A549 (cell line): ENCODE data around the gene BZW2. TPM values are rescaled to one million over a fixed set of nuclear protein-coding genes. Genes with fewer than 3 reads are reported as not detected.

Experiments
- ATAC-seq, 2 experiments: fragments of 200-7000 bp in 1 of 2; fragments of >200 bp in 1 of 2; cut with Nextera tagmentation in 1 of 2; cut with Tn5 transposase in 1 of 2; 3 replicates each; pipeline versions ENCODE4 v1.8.0 to v1.9.1; 2018 to 2020; ENCODE audit warnings: mild to moderate bottlenecking in 1 of 2, moderate library complexity in 1 of 2
- CTCF ChIA-PET: fragments of 300-600 bp; sonication (Branson Sonifier 250); formaldehyde crosslinking; extraction: SDS; loops from one replicate; lab custom pipeline; 2021; ENCODE audit warnings: antibody characterized with exemption, inconsistent platforms; lab: Yijun Ruan, JAX
- POLR2A ChIA-PET: fragments of 350-600 bp; formaldehyde crosslinking; extraction: SDS; loops from one replicate; lab custom pipeline; 2021; ENCODE audit warnings: antibody characterized with exemption, inconsistent platforms; lab: Yijun Ruan, JAX
- DNase-seq, 2 experiments: peaks; one replicate each; pipeline versions ENCODE4 v3.0.0 to v3.0.0-alpha.2; 2011 to 2016; ENCODE audit warnings: low read depth in 1 of 2, low spot score in 1 of 2
- FAIRE-seq: peaks from 2 replicates; lab custom pipeline; 2011; peaks lifted over from hg19 to GRCh38; lab: Jason Lieb, UNC
- H3K27ac ChIP-seq, 2 experiments: fragments of >200 bp; sonication (Bioruptor Twin); formaldehyde crosslinking; 3 replicates each; pipeline ENCODE4 v1.5.1; 2016 to 2017
- H3K4me1 ChIP-seq: fragments of >200 bp; sonication (Bioruptor Twin); formaldehyde crosslinking; 3 replicates; pipeline ENCODE4 v1.6.1; 2016
- H3K4me2 ChIP-seq: fragments of >200 bp; sonication (Bioruptor Twin); formaldehyde crosslinking; 3 replicates; pipeline ENCODE4 v1.6.1; 2016
- H3K4me3 ChIP-seq: fragments of >200 bp; sonication (Bioruptor Twin); formaldehyde crosslinking; 3 replicates; pipeline ENCODE4 v1.5.1; 2016
- H3K9me3 ChIP-seq: fragments of >200 bp; sonication (Bioruptor Twin); formaldehyde crosslinking; 3 replicates; pipeline ENCODE4 v1.6.1; 2016
- BHLHE40 ChIP-seq: IDR thresholded peaks from 2 replicates; pipeline ENCODE4 v1.6.1; 2012; ENCODE audit warnings: low read depth, low read length, inconsistent platforms
- CBX8 ChIP-seq: fragments of 200-600 bp; sonication (generic); IDR thresholded peaks from 2 replicates; pipeline ENCODE4 v1.6.1; 2016
- CEBPB ChIP-seq, 2 experiments: fragments of >200 bp in 1 of 2; sonication (Bioruptor Twin) in 1 of 2; formaldehyde crosslinking in 1 of 2; IDR thresholded peaks; 2 replicates each; pipeline ENCODE4 v1.6.1; 2012 to 2016
- CTCF ChIP-seq: fragments of >200 bp; sonication (Bioruptor Twin); formaldehyde crosslinking; IDR thresholded peaks from 3 replicates; pipeline ENCODE4 v1.5.1; 2016
- E2F6 ChIP-seq: IDR thresholded peaks from 2 replicates; pipeline ENCODE4 v1.6.1; 2012; ENCODE audit warnings: low read depth, borderline replicate concordance
- EHMT2 ChIP-seq: fragments of 200-600 bp; sonication (generic); IDR thresholded peaks from 2 replicates; pipeline ENCODE4 v1.6.1; 2016; ENCODE audit warnings: antibody characterized with exemption, low read depth, mild to moderate bottlenecking, moderate library complexity
- ELK1 ChIP-seq: fragments of 150-350 bp; IDR thresholded peaks from 2 replicates; pipeline ENCODE4 v1.6.1; 2014; ENCODE audit warnings: low read depth, mild to moderate bottlenecking, low read length
- EP300 ChIP-seq, 2 experiments: fragments of >200 bp; sonication (Bioruptor Twin); formaldehyde crosslinking; IDR thresholded peaks; 2 replicates in 1 of 2; 3 replicates in 1 of 2; pipeline ENCODE4 v1.6.1; 2016 to 2017
- FOSL2 ChIP-seq, 2 experiments: fragments of 450-650 bp in 1 of 2; fragments of >200 bp in 1 of 2; sonication (Bioruptor Twin) in 1 of 2; formaldehyde crosslinking; IDR thresholded peaks; 2 replicates each; pipeline versions ENCODE4 v1.5.0 to v1.6.1; 2016 to 2020; ENCODE audit warnings: mild to moderate bottlenecking in 1 of 2, moderate library complexity in 1 of 2
- GATA3 ChIP-seq: IDR thresholded peaks from 2 replicates; pipeline ENCODE4 v1.6.1; 2012; ENCODE audit warnings: borderline replicate concordance
- HDAC2 ChIP-seq: fragments of 200-600 bp; sonication (generic); IDR thresholded peaks from 2 replicates; pipeline ENCODE4 v1.6.1; 2016
- HOXA7 ChIP-seq: fragments of 250-450 bp; sonication (Bioruptor Pico); IDR thresholded peaks from 2 replicates; pipeline ENCODE4 v1.5.0; 2020; ENCODE audit warnings: mild to moderate bottlenecking, moderate library complexity
- HOXB5 ChIP-seq: fragments of 250-450 bp; sonication (Bioruptor Pico); IDR thresholded peaks from 2 replicates; pipeline ENCODE4 v1.5.0; 2020; ENCODE audit warnings: mild to moderate bottlenecking, moderate library complexity
- JUN ChIP-seq, 2 experiments: fragments of >200 bp; sonication (Bioruptor Twin); formaldehyde crosslinking; IDR thresholded peaks; 2 replicates in 1 of 2; 3 replicates in 1 of 2; pipeline ENCODE4 v1.6.1; 2016 to 2017
- MAX ChIP-seq: IDR thresholded peaks from 2 replicates; pipeline ENCODE4 v1.6.1; 2012
- MAZ ChIP-seq: fragments of 150-350 bp; IDR thresholded peaks from 2 replicates; pipeline ENCODE4 v1.6.1; 2014; ENCODE audit warnings: antibody characterized with exemption, low read depth, low read length, borderline replicate concordance
- NPAS2 ChIP-seq: fragments of 250-450 bp; sonication (Bioruptor Pico); IDR thresholded peaks from 2 replicates; pipeline ENCODE4 v1.8.0; 2022; ENCODE audit warnings: mild to moderate bottlenecking, moderate library complexity, borderline replicate concordance
- POLR2A ChIP-seq: IDR thresholded peaks from 2 replicates; pipeline ENCODE4 v1.6.1; 2012; ENCODE audit warnings: mild to moderate bottlenecking, low read length
- RAD21 ChIP-seq, 2 experiments: fragments of >200 bp in 1 of 2; sonication (Bioruptor Twin) in 1 of 2; formaldehyde crosslinking in 1 of 2; IDR thresholded peaks in 1 of 2; conservative IDR thresholded peaks in 1 of 2; 2 replicates in 1 of 2; 3 replicates in 1 of 2; pipeline ENCODE4 v1.6.1; 2012 to 2018; ENCODE audit warnings: inconsistent platforms in 1 of 2
- RCOR1 ChIP-seq: fragments of 150-350 bp; IDR thresholded peaks from 2 replicates; pipeline ENCODE4 v1.6.1; 2014; ENCODE audit warnings: antibody characterized with exemption, low read length, low read depth
- RNF2 ChIP-seq: fragments of 200-600 bp; sonication (generic); IDR thresholded peaks from 2 replicates; pipeline ENCODE4 v1.6.1; 2016; ENCODE audit warnings: low read depth, mild to moderate bottlenecking, antibody characterized with exemption, moderate library complexity, borderline replicate concordance
- SMC3 ChIP-seq: fragments of >200 bp; sonication (Bioruptor Twin); formaldehyde crosslinking; IDR thresholded peaks from 3 replicates; pipeline ENCODE4 v1.6.1; 2018; ENCODE audit warnings: inconsistent platforms
- TP53 ChIP-seq: fragments of 250-450 bp; sonication (Bioruptor Pico); IDR thresholded peaks from 2 replicates; pipeline ENCODE4 v1.5.0; 2021; ENCODE audit warnings: mild to moderate bottlenecking, moderate library complexity
- USF2 ChIP-seq: fragments of 450-650 bp; IDR thresholded peaks from 2 replicates; pipeline ENCODE4 v1.6.1; 2014; ENCODE audit warnings: antibody characterized with exemption
- WGBS: methylation state at CpG from one replicate; pipeline ENCODE4 v1.1.6; 2017; ENCODE audit errors: missing lambda C conversion rate; 5-methylcytosine and 5-hydroxymethylcytosine counted together
- polyA plus RNA-seq, 4 experiments: library from polyadenylated mRNA; depleted of rRNA in 3 of 4; stranded (reverse); fragments of >200 nt; fragmentation: RNase III in 1 of 4; extraction: RNeasy Plus Mini Kit Qiagen cat#74134 plus additional on column Dnase treatment in 1 of 4; gene quantifications; 2 replicates in 3 of 4; 3 replicates in 1 of 4; pipeline ENCODE4 v1.2.3, GENCODE V29; 2011 to 2017

Gene BZW2
- polyA plus RNA-seq, 2 of the 4 experiments (the other 2 are of a cell fraction), result 72.4 to 101 TPM

- 8% methylated on average over 13 of the region's 48 CpGs for WGBS
- Histone ChIP-seq H3K27ac (peak within 1 kb of the TSS; percentile 68 to 78), H3K9me3 (no peaks in the 10 kb centered on the region), H3K4me2 (peak within 1 kb of the TSS; percentile 91), H3K4me3 (peak within 1 kb of the TSS; percentile 87), H3K4me1 (peaks cover 17% of the 10 kb centered on the region)
- TF ChIP-seq EP300 (IDR thresholded peaks at IDR 0.05), result no peak
- TF ChIP-seq HOXA7 (CRISPR knock-in tag), result 0 out of 2 replicates have a peak, but pooled peaks have one; percentile 41
- TF ChIP-seq MAZ, result 0 out of 2 replicates have a peak, but pooled peaks have one; percentile 14
- TF ChIP-seq BHLHE40, result no peak
- TF ChIP-seq JUN (IDR thresholded peaks at IDR 0.05), result no peak
- TF ChIP-seq MAX, result peak; percentile 43; the same call in 1 of the 2 replicates
- TF ChIP-seq HDAC2, result no peak
- no peak for TF ChIP-seq USF2
- peak; percentile 35 for TF ChIP-seq POLR2A
- peak; percentile 33; the same call in 1 of the 2 replicates for TF ChIP-seq HOXB5 (CRISPR knock-in tag)
- TF ChIP-seq GATA3, result no peak
- peak; percentile 86 to 87 for DNase-seq
- CTCF ChIA-PET, result interaction anchor here (0.8 kb wide), 1 partner anchor 164 kb away, joined by 4 read pairs; no protein-coding TSS in a partner anchor
- peak; percentile 98 for ATAC-seq
- POLR2A ChIA-PET, result no interaction called here
- no peak for FAIRE-seq
Observed at GRCh38 chr7:16753102-16753931, 107.3 kb downstream of the BZW2 start, which contains the start of gene TSPAN13. Gene TSPAN13, plus strand, starts transcription at chr7:16753755. Its CDS starts 213 bp downstream, at chr7:16753968.

GRCh38 chr7:16753932-16754855, 108.2 kb downstream of the BZW2 start:
- 13% methylated on average over 39 of the region's 58 CpGs for WGBS
- no peak for DNase-seq
- H3K27ac ChIP-seq, result peak overlapping the region; percentile 68 to 78
- peak; percentile 45 to 60; a peak in 5 of 6 replicates for ATAC-seq
- H3K4me3 ChIP-seq, result peak overlapping the region; percentile 87
- ChIA-PET CTCF (interaction anchor here (0.8 to 0.9 kb wide), 2 partner anchors 20 to 164 kb away, joined by 3 to 4 read pairs; no protein-coding TSS in a partner anchor), POLR2A (interaction anchor here (0.6 kb wide), 1 partner anchor 265 kb away, joined by 6 read pairs; no protein-coding TSS in a partner anchor)
- no peak for FAIRE-seq
- peak overlapping the region; percentile 91 for H3K4me2 ChIP-seq
- H3K9me3 ChIP-seq, result no peaks in the 10 kb centered on the region
- TF ChIP-seq NPAS2 (CRISPR knock-in tag) (no peak), CBX8 (no peak), JUN (IDR thresholded peaks at IDR 0.05) (no peak), SMC3 (no peak), CEBPB (IDR thresholded peaks at IDR 0.05) (no peak), E2F6 (no peak), FOSL2 (IDR thresholded peaks at IDR 0.05) (no peak), FOSL2 (CRISPR knock-in tag; IDR thresholded peaks at IDR 0.05) (no peak), EHMT2 (no peak), RNF2 (peak; percentile 81; the same call in 1 of the 2 replicates), RCOR1 (no peak), HOXB5 (CRISPR knock-in tag) (no peak), MAZ (no peak), RAD21 (conservative IDR thresholded peaks at IDR 0.05 in 1 of 2, IDR thresholded peaks at IDR 0.05 in 1 of 2) (no peak), ELK1 (no peak), CTCF (no peak), TP53 (no peak), HDAC2 (0 out of 2 replicates have a peak, but pooled peaks have one; percentile 60)
- TF ChIP-seq, all 56 proteins: peak for 2
- peaks cover 17% of the 10 kb centered on the region for H3K4me1 ChIP-seq
